ENCODE measurements around the gene CMTM7.

Gene CMTM7

GRCh38 chr3:32454731-32455608 lies 63.3 kb downstream of the CMTM7 start:
- TF ChIP-seq CTCF (IDR thresholded peaks at IDR 0.05) = no peak
- no peaks in the 10 kb centered on the region for H3K9me3 ChIP-seq (ENCODE audit: control insufficient read depth, low read length)
- no peak overlapping the region for H3K4me2 ChIP-seq (ENCODE audit: low read length)
- no peaks in the 10 kb centered on the region for H3K36me3 ChIP-seq (ENCODE audit: control insufficient read depth, insufficient read depth, low read length)
- H3K79me2 ChIP-seq = no peaks in the 10 kb centered on the region
- H3K27me3 ChIP-seq (ENCODE audit: control insufficient read depth, insufficient read depth, low read length) = no peaks in the 10 kb centered on the region
- no peak overlapping the region for H3K4me3 ChIP-seq (ENCODE audit: low read depth, low read length)
- no peaks in the 10 kb centered on the region for H3K4me1 ChIP-seq
- no peak overlapping the region for H3K27ac ChIP-seq
- no peak overlapping the region for H2AFZ ChIP-seq
- H3K9ac ChIP-seq = no peak overlapping the region

DNA sequence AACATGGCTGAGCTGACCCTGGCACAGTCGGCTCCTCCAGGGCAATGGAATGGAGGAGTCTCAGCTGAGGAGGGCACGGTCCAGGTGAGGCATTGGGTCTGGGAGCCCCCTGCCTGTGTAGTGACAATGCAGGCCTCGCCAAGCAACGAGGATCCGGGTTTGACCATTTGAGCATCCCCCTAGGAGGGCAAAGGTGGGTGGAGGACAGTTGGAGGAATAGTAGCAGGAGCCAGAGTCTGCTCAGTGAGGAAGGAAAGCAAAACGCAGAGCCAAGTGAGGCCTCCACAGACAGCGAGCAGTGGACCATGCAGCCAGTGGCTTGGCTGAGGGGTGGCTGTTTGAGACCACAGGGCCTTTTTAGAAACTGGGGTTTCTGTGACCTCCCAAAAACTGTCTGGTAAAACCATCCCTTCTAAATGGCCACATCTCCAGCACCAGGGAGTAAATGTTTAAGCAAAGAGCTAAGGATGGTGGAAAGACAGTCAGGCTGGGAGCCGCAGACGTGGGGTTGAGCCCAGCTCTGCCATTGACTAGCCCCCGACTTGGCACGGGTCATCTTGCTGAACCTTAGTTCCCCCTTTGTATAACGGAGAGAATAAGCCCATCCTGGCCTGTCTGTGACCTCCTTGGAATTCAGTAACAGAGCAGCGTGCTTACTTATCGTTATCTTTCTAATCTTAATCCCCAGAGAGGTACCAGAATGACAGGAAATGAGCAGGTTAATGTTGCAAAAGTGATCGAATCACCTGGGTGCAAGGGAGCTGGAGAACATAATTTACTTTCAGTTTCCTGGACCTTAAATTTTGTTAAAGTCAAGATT lies 64.2 kb downstream of the CMTM7 start:
- Histone ChIP-seq H3K36me3 (ENCODE audit: control insufficient read depth, insufficient read depth, low read length) (no peaks in the 10 kb centered on the region), H3K9ac (no peak overlapping the region)

GRCh38 chr3:32456429-32457130 lies 64.9 kb downstream of the CMTM7 start:
- Histone ChIP-seq H2AFZ (no peak overlapping the region), H3K9ac (no peak overlapping the region), H3K4me1 (no peaks in the 10 kb centered on the region), H3K4me3 (ENCODE audit: low read depth, low read length) (no peak overlapping the region), H3K27me3 (ENCODE audit: control insufficient read depth, insufficient read depth, low read length) (no peaks in the 10 kb centered on the region), H3K27ac (no peak overlapping the region), H3K9me3 (ENCODE audit: control insufficient read depth, low read length) (no peaks in the 10 kb centered on the region), H3K4me2 (ENCODE audit: low read length) (no peak overlapping the region), H3K36me3 (ENCODE audit: control insufficient read depth, insufficient read depth, low read length) (no peaks in the 10 kb centered on the region), H3K79me2 (no peaks in the 10 kb centered on the region)
- no peak for TF ChIP-seq CTCF (IDR thresholded peaks at IDR 0.05)

More for the DNA sequence above, 64.2 kb downstream of the CMTM7 start:
- H3K4me2 ChIP-seq (ENCODE audit: low read length) = no peak overlapping the region
- H2AFZ ChIP-seq = no peak overlapping the region
- H3K79me2 ChIP-seq = no peaks in the 10 kb centered on the region
- H3K27me3 ChIP-seq (ENCODE audit: control insufficient read depth, insufficient read depth, low read length) = no peaks in the 10 kb centered on the region
- no peak overlapping the region for H3K27ac ChIP-seq
- no peaks in the 10 kb centered on the region for H3K4me1 ChIP-seq
- no peaks in the 10 kb centered on the region for H3K9me3 ChIP-seq (ENCODE audit: control insufficient read depth, low read length)
- no peak for TF ChIP-seq CTCF (IDR thresholded peaks at IDR 0.05)
- H3K4me3 ChIP-seq (ENCODE audit: low read depth, low read length) = no peak overlapping the region

DNA sequence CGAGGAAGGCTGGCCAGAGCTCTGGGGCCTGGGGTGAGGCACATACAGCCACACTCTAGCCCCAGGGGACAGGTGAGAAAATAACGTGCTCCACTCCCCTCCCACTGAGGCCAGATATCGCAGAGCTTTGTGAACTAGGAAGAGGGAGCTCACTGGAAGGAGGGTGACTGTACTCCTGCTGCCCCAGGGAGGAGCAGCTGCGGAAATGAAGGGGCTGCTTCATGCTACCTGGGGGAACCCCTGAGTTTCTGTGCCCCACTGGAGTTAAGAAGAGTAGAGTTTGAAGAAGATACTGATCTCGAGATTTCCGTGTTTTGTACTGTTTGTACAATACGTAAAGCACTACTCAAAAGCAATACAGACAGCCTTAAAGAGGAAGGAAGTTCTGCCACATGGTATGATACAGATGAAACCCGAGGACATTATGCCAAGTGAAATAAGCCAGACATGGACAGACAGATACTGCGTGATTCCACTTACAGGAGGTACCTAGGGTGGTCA lies 66.4 kb downstream of the CMTM7 start:
- Histone ChIP-seq H3K79me2 (no peaks in the 10 kb centered on the region), H3K4me1 (no peaks in the 10 kb centered on the region), H3K4me2 (ENCODE audit: low read length) (no peak overlapping the region), H2AFZ (no peak overlapping the region), H3K27me3 (ENCODE audit: control insufficient read depth, insufficient read depth, low read length) (no peaks in the 10 kb centered on the region), H3K9me3 (ENCODE audit: control insufficient read depth, low read length) (no peaks in the 10 kb centered on the region), H3K27ac (no peak overlapping the region), H3K9ac (no peak overlapping the region), H3K4me3 (ENCODE audit: low read depth, low read length) (no peak overlapping the region), H3K36me3 (ENCODE audit: control insufficient read depth, insufficient read depth, low read length) (no peaks in the 10 kb centered on the region)
- TF ChIP-seq CTCF (IDR thresholded peaks at IDR 0.05) = no peak
